HG02852 (cell line): ENCODE measurements around the gene RAD23B.

Source experiments
- ATAC-seq: cut with Tn5 transposase; IDR thresholded peaks from one replicate; pipeline ENCODE4 v1.9.1; 2021; ENCODE audit warnings: mild to moderate bottlenecking, moderate library complexity; ENCODE audit not compliant: unreplicated experiment

The RAD23B gene

DNA sequence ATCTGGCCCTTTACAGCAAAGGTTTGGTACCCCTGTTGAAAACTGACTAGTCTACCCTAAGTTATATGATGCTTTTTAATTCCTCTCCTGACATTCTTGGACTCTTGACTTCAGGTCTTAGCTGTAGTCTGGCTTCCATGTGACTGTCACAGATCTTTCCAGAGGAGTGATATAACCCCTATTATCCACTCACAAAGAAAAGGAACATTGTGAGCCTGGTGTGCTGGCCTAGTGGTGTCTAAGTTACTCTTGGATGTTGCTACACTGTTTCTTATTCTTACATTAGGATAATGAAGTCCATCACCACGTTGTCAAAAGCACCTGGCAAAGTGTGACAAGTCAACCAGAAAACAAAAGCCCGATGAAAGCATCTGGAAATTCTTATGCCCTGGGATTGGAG lies 49.8 kb downstream of the RAD23B start:
- ATAC-seq = no peak

GRCh38 chr9:107333363-107333762 lies 50.3 kb downstream of the RAD23B start:
- ATAC-seq = no peak

DNA sequence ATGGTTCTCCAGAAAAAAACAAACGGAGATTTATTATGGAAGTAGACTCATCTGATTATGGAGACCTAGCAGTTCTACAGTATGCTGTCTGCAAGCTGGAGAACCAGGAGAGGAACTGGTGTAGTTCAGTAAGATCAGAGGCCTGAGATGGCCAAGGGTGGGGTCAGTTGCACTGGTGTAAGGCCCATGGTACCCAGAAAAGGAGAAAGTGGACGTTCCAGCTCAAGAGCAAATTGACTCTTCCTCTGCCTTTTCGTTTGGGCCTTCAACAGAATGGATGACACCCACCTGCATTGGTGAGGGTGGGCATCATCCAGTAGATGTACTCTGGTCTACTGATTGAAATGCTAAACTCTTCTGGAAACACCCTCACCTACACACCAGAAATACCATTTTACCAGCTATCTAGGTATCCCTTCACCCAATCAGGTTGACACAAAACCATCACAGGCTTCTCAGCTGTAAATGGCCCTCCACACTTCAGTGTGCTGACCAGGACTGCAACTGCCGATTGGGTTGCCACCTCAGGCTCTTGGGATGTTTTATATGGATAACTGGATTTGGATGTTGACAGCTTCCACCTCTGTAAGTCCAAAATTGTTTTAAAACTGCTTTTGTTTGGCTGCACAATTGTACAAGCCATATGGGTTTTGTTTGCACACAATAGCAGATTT lies 51.2 kb downstream of the RAD23B start:
- no peak for ATAC-seq

GRCh38 chr9:107335331-107335730 lies 52.3 kb downstream of the RAD23B start:
- ATAC-seq = no peak

GRCh38 chr9:107336718-107337360 lies 53.8 kb downstream of the RAD23B start:
- ATAC-seq = no peak

DNA sequence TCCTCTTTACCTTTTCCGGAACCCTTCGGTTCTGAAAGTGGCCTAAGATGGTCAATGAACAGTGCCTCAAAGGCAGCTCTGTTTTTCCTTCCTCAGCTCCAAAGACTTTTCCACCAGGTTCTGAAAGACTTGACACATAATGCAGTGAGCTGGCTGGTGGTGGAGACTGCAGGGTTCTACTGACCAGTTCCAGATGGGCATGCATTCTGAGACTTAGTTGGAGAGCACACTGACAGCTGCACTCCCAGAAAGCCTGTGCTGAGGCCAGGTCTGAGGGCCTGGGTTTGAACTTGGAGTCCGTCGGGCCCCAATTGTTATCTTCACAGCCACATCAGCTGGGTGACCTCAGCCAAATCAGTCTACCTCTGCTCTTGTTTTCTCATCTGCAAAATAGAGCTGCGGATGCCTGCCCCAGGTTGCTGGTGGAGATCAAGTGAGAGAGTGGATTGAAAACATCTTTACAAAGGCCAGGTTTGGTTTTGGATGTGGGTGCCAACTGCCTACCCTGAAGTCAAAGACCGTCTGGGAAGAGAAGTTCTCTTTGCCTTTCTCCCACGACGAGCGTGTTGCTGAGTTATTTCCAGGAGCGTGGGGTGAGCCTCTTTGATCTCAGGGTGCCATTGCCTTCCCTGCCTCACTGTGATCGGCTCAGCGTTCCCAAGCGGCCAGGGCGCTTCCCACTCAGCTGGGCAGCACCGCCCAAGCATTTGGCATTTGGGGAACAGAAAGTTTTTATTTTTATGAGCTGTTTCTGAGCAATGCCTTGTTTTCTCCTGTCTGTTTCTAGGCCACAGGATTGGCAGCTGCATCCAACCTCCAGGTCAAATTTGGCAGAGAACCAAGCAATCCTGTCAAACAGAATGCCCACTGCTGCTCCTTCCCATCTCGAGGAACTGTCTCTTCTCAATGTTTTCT lies 54.9 kb downstream of the RAD23B start:
- ATAC-seq = no peak

- no peak for ATAC-seq
These were observed 56.0 kb downstream of the RAD23B start for GRCh38 chr9:107338911-107339659.

- ATAC-seq = peak; percentile 85
These were observed 58.0 kb downstream of the RAD23B start for GRCh38 chr9:107340920-107341632.

- no peak for ATAC-seq
These were observed 59.5 kb downstream of the RAD23B start for GRCh38 chr9:107342476-107343161.

DNA sequence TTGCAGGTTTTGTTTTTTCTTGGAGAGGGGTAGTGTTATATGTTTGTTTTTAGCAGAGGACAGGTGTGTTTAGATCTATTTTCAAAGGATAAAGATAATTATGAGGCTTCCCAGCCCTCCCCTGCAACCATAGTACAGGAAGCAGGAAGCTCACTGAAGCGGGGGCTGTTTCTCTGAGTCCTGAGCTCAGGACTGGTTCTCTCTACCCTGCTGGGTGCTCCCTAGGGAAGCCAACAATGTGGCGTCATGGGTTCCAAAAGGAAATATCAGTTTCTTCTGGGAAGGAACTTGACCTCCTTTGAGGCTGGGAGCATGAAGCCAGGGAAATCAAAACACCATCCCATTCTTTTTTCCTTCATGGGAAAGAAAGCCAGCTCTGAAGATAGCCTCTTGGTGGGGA lies 62.2 kb downstream of the RAD23B start:
- ATAC-seq = no peak

- ATAC-seq = no peak
These were observed 65.8 kb downstream of the RAD23B start for GRCh38 chr9:107348836-107349235.

GRCh38 chr9:107350443-107350842 lies 67.4 kb downstream of the RAD23B start:
- no peak for ATAC-seq

DNA sequence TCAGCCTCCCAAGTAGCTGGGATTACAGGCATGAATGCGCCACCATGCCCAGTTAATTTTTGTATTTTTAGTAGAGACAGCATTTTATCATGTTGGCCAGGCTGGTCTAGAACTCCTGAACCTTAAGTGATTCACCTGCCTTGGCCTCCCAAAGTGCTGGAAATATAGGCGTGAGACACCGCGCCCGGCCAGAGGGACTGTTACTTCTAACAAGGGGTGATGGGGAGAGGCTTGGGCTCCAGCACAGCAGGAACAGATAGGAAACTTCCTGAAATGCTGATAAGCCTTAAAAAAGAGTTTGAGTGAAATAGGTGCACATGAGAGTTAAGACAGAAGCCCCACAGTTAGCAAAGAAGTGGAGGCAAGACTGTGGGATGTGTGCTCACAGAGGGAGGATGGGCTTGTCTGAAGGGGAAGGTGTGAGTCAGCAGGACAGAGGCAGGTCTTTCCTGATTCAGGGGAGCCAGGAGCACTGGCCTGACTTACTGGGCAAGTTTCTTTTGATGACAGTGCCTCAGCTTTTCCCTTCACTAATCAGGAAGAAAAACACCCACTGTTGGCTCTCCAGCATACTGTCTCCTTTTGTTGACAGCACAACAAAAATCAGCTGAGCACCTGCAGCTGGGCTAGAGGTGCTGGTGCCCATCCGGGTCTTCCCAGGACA lies 68.4 kb downstream of the RAD23B start:
- no peak for ATAC-seq

DNA sequence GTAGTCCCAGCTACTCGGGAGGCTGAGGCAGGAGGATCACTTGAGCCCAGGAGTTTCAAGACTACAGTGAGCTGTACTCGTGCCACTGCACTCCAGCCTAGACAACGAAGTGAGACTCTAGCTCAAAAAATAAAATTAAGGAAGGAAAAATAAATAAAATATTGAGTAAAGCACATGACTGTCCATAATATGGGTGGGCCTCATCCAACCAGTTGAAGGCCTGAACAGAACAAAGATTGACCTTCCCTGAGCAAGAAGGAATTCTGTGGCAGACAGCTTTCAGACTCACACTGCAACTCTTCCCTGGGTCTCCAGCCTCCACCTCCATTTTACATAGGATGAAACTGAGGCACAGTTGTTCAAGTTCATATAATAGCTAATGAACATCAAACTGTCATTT lies 72.3 kb downstream of the RAD23B start:
- ATAC-seq = no peak

- no peak for ATAC-seq
These were observed 75.9 kb downstream of the RAD23B start for GRCh38 chr9:107358986-107359385.

DNA sequence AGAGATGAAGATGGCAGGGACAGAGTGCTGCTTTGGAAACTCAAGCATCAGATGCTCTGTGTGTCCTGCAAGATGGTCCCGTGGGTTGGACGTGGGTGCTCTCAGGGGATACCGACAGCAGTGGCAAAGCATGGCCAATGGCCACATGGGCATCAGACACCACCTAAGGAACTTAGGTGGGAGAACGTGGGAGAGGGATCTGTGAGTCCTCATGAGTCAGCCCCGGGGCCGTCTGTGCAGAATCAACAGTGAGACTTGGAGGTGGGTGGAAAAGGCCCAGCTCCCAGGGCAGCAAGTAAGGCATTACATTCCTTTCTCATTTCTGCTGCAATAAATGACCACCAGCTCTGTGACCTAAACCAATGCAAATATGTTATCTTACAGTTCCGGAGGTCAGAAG lies 77.0 kb downstream of the RAD23B start:
- no peak for ATAC-seq

- ATAC-seq = peak; percentile 59
These were observed 78.7 kb downstream of the RAD23B start for GRCh38 chr9:107361816-107362215.

GRCh38 chr9:107363516-107364152 lies 80.6 kb downstream of the RAD23B start:
- ATAC-seq = no peak
